Caco-2 (cell line): Measurements from ENCODE around the gene DNAJC13. TPM values are rescaled to one million over a fixed set of nuclear protein-coding genes. Genes with fewer than 3 reads are reported as not detected.

Source experiments
- BruUV-seq: library from RNA; stranded (reverse); fragments of 400-500 nt; replicated peaks from 2 replicates; lab custom pipeline; 2021; lab: Mats Ljungman, UMichigan
- CTCF ChIA-PET: fragments of 300-600 bp; sonication (Branson Sonifier 250); formaldehyde crosslinking; loops from one replicate; lab custom pipeline; 2022; ENCODE audit warnings: antibody characterized with exemption; lab: Charles Lee
- POLR2A ChIA-PET: fragments of 300-600 bp; sonication (Branson Sonifier 250); formaldehyde crosslinking; loops from one replicate; lab custom pipeline; 2022; ENCODE audit warnings: antibody characterized with exemption; lab: Charles Lee
- DNase-seq, 2 experiments: peaks; one replicate each; pipeline versions ENCODE4 v3.0.0 to v3.0.0-alpha.2; 2020 to 2022
- H3K27me3 ChIP-seq: replicated peaks from 2 replicates; pipeline ENCODE4 v1.6.0; 2011; ENCODE audit warnings: low read length; ENCODE audit not compliant: control insufficient read depth, insufficient read depth
- H3K36me3 ChIP-seq: 2 replicates; pipeline ENCODE4 v1.5.1; 2011; ENCODE audit warnings: low read length; ENCODE audit not compliant: control insufficient read depth, insufficient read depth
- H3K4me1 ChIP-seq: fragments of 250-450 bp; sonication (Bioruptor Pico); 2 replicates; pipeline ENCODE4 v1.5.1; 2020; ENCODE audit warnings: mild to moderate bottlenecking
- H3K4me3 ChIP-seq: 2 replicates; pipeline ENCODE4 v1.5.1; 2011; ENCODE audit warnings: low read depth, mild to moderate bottlenecking, control low read depth, low read length
- H3K9me3 ChIP-seq: fragments of 250-450 bp; sonication (Bioruptor Pico); 2 replicates; pipeline ENCODE4 v1.5.1; 2020; ENCODE audit warnings: mild to moderate bottlenecking, moderate library complexity
- H3K27ac Mint-ChIP-seq: one replicate; pipeline ENCODE4 v1.8.0; 2022; ENCODE audit warnings: mixed read lengths; ENCODE audit not compliant: unreplicated experiment
- H3K27me3 Mint-ChIP-seq: one replicate; pipeline ENCODE4 v1.8.0; 2022; ENCODE audit warnings: mixed read lengths; ENCODE audit not compliant: insufficient read depth, unreplicated experiment
- H3K36me3 Mint-ChIP-seq: one replicate; pipeline ENCODE4 v1.8.0; 2022; ENCODE audit warnings: mild to moderate bottlenecking, mixed read lengths; ENCODE audit not compliant: insufficient read depth, unreplicated experiment
- H3K4me1 Mint-ChIP-seq: one replicate; pipeline ENCODE4 v1.8.0; 2022; ENCODE audit warnings: low read depth, mixed read lengths; ENCODE audit not compliant: unreplicated experiment
- H3K4me3 Mint-ChIP-seq: one replicate; pipeline ENCODE4 v1.8.0; 2022; ENCODE audit warnings: mild to moderate bottlenecking, moderate library complexity, mixed read lengths; ENCODE audit not compliant: unreplicated experiment
- H3K9me3 Mint-ChIP-seq: one replicate; pipeline ENCODE4 v1.8.0; 2022; ENCODE audit warnings: mixed read lengths; ENCODE audit not compliant: unreplicated experiment
- CTCF ChIP-seq, 2 experiments: fragments of 200-600 bp in 1 of 2; IDR thresholded peaks; 1 replicate in 1 of 2; 2 replicates in 1 of 2; pipeline versions ENCODE4 v1.5.1 to v1.8.0; 2011 to 2022; ENCODE audit warnings: antibody characterized with exemption in 1 of 2, control low read depth in 1 of 2, inconsistent platforms in 1 of 2, low read depth in 1 of 2, low read length in 1 of 2, mild to moderate bottlenecking in 1 of 2, moderate library complexity in 1 of 2; ENCODE audit not compliant: insufficient read depth in 1 of 2, severe bottlenecking in 1 of 2, unreplicated experiment in 1 of 2
- intact Hi-C: fragments of 100-400 bp; cut with micrococcal nuclease; formaldehyde crosslinking; loops from one replicate; pipeline ENCODE4 v1.10.0; 2022; ENCODE audit not compliant: unreplicated experiment
- total RNA-seq: library from RNA; stranded (reverse); gene quantifications from 2 replicates; pipeline ENCODE4 v1.2.3, GENCODE V29; 2022

The DNAJC13 gene
- total RNA-seq, 1 experiment from 2014 or later = 42.3 TPM

- intact Hi-C loops = no loop called here
- DNase-seq = no peak
- Mint-ChIP-seq H3K4me3 (peak overlapping the region; percentile 91), H3K27me3 (no peaks in the 10 kb centered on the region), H3K36me3 (peaks cover 5% of the 10 kb centered on the region), H3K27ac (no peak overlapping the region), H3K9me3 (no peaks in the 10 kb centered on the region), H3K4me1 (no peaks in the 10 kb centered on the region)
- Histone ChIP-seq H3K4me3 (no peak overlapping the region), H3K9me3 (0 out of 2 replicates have a peak, but pooled peaks cover 6% of the 10 kb centered on the region), H3K4me1 (no peaks in the 10 kb centered on the region), H3K27me3 (no peaks in the 10 kb centered on the region), H3K36me3 (no peaks in the 10 kb centered on the region)
- no TSS peak for BruUV-seq
- CTCF ChIA-PET = no interaction called here
- POLR2A ChIA-PET = no interaction called here
- TF ChIP-seq CTCF (IDR thresholded peaks at IDR 0.05; ENCODE audit: insufficient read depth in 1 of 2, low read depth in 1 of 2, low read length in 1 of 2, severe bottlenecking in 1 of 2, unreplicated experiment in 1 of 2) = no peak
These were observed 39.1 kb upstream of the DNAJC13 start for GRCh38 chr3:132378048-132378762.

- no TSS peak for BruUV-seq
- CTCF ChIA-PET = no interaction called here
- Mint-ChIP-seq H3K36me3 (peaks cover 5% of the 10 kb centered on the region), H3K9me3 (no peaks in the 10 kb centered on the region), H3K27ac (no peak overlapping the region), H3K4me1 (no peaks in the 10 kb centered on the region), H3K27me3 (no peaks in the 10 kb centered on the region), H3K4me3 (no peak overlapping the region)
- no peak for TF ChIP-seq CTCF (IDR thresholded peaks at IDR 0.05; ENCODE audit: insufficient read depth in 1 of 2, low read depth in 1 of 2, low read length in 1 of 2, severe bottlenecking in 1 of 2, unreplicated experiment in 1 of 2)
- Histone ChIP-seq H3K4me1 (no peaks in the 10 kb centered on the region), H3K9me3 (0 out of 2 replicates have a peak, but pooled peaks cover 6% of the 10 kb centered on the region), H3K27me3 (no peaks in the 10 kb centered on the region), H3K36me3 (no peaks in the 10 kb centered on the region), H3K4me3 (no peak overlapping the region)
- no peak for DNase-seq
- POLR2A ChIA-PET = no interaction called here
- intact Hi-C loops = no loop called here
These were observed 38.5 kb upstream of the DNAJC13 start for GRCh38 chr3:132378846-132379245.

GRCh38 chr3:132380920-132381319 lies 36.4 kb upstream of the DNAJC13 start:
- CTCF ChIA-PET = no interaction called here
- H3K9me3 Mint-ChIP-seq = no peaks in the 10 kb centered on the region
- Histone ChIP-seq H3K36me3 (no peaks in the 10 kb centered on the region), H3K4me1 (no peaks in the 10 kb centered on the region), H3K9me3 (0 out of 2 replicates have a peak, but pooled peaks cover 6% of the 10 kb centered on the region), H3K4me3 (no peak overlapping the region), H3K27me3 (no peaks in the 10 kb centered on the region)
- no peak overlapping the region for H3K4me3 Mint-ChIP-seq
- no peak overlapping the region for H3K27ac Mint-ChIP-seq
- TF ChIP-seq CTCF (IDR thresholded peaks at IDR 0.05; ENCODE audit: insufficient read depth in 1 of 2, low read depth in 1 of 2, low read length in 1 of 2, severe bottlenecking in 1 of 2, unreplicated experiment in 1 of 2) = no peak
- no peaks in the 10 kb centered on the region for H3K4me1 Mint-ChIP-seq
- BruUV-seq = no TSS peak
- POLR2A ChIA-PET = no interaction called here
- DNase-seq = no peak
- intact Hi-C loops = no loop called here
- no peaks in the 10 kb centered on the region for H3K27me3 Mint-ChIP-seq
- peaks cover 5% of the 10 kb centered on the region for H3K36me3 Mint-ChIP-seq
